T47D (cell line): ENCODE measurements around the gene FAM168B.
"Not testable (repeated sequence)": the region's sequence is repeated elsewhere in the genome, so short reads cannot be mapped to it uniquely, and the experiment has no call there.

ENCODE experiments used
- DNase-seq, 2 experiments: peaks; one replicate each; pipeline versions ENCODE4 v3.0.0 to v3.0.0-alpha.2; 2011 to 2012; ENCODE audit warnings: low read depth in 1 of 2, low spot score in 1 of 2
- JUND ChIP-seq: IDR thresholded peaks from 2 replicates; pipeline ENCODE4 v1.6.1; 2012; ENCODE audit warnings: low read depth
- in situ Hi-C: cut with HindIII; loops from 2 replicates; pipeline ENCODE4 v1.10.0; 2016; ENCODE audit warnings: low sequenced_read_pairs, low pct_unique_long_range_greater_than_20kb

The FAM168B gene

DNA sequence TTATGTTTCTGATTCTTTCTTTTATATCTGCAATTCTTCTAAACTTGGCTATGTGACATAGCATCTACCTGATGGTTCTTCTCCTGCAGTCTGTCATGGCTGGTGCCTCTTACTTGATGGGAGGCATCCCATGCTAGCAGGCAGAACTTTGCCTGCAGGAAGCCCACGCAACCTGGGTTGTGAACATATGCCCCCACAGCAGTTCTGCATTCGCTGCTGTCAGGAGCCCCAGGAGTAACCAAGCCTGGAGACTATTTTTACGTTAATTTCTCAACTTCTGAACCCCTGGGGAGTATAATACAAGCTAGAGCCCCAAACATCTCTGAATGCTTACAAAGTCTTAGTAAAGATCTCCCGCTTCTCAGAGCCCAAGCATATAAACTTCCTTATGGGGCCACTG lies 12.1 kb downstream of the FAM168B start:
- no peak for DNase-seq
- in situ Hi-C loops: no loop called here
- no peak for TF ChIP-seq JUND

DNA sequence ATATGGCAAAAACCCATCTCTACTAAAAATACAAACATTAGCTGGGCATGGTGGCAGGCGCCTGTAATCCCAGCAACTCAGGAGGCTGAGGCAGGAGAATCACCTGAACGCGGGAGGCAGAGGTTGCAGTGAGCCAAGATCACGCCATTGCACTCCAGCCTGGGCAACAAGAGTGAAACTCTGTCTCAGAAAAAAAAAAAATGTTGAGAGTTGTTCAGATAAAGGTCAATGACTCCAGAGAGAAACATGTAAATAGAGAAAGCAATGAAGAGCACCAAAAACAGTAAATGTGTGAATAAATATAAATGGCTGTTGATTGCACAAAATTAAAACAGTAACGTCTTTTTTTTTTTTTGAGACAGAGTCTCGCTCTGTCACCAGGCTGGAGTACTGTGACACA lies 13.3 kb downstream of the FAM168B start:
- DNase-seq, in situ Hi-C loops: not testable (repeated sequence)

- in situ Hi-C loops: no loop called here
- no peak for TF ChIP-seq JUND
These were observed 15.3 kb downstream of the FAM168B start for GRCh38 chr2:131077966-131078365.

GRCh38 chr2:131077182-131077846 lies 15.9 kb downstream of the FAM168B start:
- in situ Hi-C loops: no loop called here
- DNase-seq: no peak
- TF ChIP-seq JUND: no peak

More at GRCh38 chr2:131077966-131078365, 15.3 kb downstream of the FAM168B start:
- DNase-seq: no peak

DNA sequence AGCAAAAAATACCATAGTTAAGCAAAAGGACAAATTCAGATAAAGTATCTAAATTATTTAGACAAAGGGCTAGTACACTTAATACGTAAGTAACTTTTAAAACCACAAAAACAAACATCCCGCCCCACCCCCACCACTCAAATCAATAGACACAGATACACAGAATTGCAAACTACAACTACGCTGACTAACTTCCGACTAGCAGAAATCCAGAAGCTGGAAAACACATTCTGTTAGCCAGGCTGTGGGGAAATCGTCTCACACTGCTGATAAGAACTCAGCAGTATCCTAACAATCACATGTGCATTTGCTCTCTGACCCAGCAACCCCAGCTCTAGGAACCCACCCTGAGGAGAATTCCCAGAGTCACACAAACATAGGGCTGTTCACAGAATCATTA lies 16.6 kb downstream of the FAM168B start:
- DNase-seq: no peak
- TF ChIP-seq JUND: no peak
- in situ Hi-C loops: no loop called here

GRCh38 chr2:131075578-131075977 lies 17.7 kb downstream of the FAM168B start:
- DNase-seq, in situ Hi-C loops: not testable (repeated sequence)

- in situ Hi-C loops, DNase-seq: not testable (repeated sequence)
These were observed 25.1 kb downstream of the FAM168B start for GRCh38 chr2:131068172-131068571.

- DNase-seq: peak in 1 of 2 experiments; percentile 4
- no peak for TF ChIP-seq JUND
- in situ Hi-C loops: no loop called here
These were observed 25.7 kb downstream of the FAM168B start for GRCh38 chr2:131067465-131068125.

DNA sequence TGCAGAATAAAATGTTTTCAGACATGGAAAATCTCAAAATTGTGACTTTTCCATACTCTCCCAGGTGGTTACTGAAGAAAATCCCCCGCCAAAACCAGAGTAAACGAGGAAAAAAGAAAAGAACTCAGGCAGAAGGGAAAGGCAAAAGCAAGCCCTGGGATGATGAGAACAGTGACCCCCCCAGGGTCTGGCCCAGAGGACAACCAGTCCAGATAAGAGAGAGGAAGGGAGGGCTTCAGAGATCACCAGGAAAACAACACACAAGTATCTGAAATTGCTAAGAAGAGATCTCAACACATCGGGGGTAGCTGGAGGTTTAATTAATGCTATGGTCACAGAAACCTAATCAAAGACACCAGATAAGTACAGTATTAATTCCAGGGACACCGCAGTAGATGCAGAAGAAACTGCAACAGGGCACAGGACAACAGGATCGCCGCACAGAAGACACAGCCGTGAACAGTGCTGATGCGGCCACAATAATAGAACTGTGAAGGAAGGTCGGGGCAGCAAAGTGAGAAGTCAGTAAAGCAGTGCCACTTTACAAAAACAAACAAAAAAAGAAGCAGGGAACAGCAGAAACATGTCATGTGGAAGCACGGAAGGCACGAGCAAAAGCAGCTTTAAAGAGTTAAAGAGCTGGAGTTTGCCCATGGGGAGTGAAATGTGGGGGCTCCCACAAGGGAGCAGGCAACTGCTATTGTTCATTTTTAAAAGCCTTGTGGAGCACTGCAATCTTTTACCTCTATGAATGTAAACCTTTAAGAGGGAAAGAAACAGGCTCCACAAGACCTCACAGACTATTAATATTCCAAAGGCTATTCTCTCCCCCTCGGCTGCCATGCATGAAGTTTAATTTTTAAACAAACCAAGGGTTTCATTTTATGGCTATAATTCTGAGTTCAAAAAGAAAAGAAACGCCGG lies 28.4 kb downstream of the FAM168B start:
- no peak for DNase-seq
- in situ Hi-C loops: no loop called here
- no peak for TF ChIP-seq JUND

DNA sequence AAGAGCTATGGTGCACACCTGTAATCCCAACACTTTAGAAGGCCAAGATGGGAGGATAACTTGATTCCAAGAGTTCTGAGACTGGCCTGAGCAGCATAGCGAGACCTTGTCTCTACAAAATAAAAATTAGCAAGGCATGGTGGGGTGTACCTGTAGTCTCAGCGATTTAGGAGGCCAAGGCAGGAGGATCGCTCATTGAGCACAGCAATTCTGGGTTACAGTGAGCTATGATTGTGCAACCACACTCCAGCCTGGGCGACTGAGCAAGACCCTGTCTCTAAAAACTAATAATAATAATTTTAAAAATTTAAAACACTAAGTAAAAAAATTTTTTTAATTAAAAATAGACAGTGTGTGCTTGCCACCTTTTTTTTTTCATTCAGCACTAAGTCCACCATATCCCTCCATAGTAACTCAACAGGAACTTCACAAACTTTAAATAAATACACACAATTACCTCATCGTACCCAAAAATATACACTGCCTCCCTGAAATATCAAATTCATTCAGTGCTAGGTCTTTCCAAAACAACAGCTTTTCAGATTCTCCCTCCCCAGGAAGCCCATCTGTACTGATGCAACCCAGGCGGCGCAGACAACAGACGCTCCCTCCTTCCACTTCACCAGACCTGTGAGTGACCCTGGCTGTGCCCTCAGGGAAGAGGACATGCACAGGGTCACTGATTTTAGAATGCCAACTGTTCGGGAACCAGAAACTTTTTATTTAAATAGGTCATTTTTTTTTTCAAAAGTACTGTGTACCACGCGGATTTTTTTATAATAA lies 29.6 kb downstream of the FAM168B start:
- DNase-seq: no peak
- TF ChIP-seq JUND: no peak
- in situ Hi-C loops: no loop called here

DNA sequence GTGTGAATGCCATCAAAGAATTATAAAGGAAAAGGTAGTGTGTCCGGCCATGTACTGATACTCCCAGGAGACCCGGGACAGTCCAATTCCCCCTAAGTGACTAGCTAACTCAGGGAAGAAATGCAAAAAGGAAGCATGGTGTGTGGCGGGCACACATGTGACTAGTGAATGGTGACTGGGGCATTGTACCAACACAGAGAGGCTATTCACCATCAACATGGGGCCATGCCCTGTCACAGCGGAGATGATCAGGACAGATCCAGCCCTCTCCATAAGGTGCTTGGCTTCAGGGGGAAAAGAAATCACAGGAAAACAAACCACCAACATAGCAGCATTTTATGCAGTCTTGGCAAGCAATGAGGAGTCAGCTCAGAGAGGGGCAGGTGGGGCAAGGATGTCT lies 34.3 kb downstream of the FAM168B start:
- in situ Hi-C loops: no loop called here
- no peak for DNase-seq
- TF ChIP-seq JUND: no peak

DNA sequence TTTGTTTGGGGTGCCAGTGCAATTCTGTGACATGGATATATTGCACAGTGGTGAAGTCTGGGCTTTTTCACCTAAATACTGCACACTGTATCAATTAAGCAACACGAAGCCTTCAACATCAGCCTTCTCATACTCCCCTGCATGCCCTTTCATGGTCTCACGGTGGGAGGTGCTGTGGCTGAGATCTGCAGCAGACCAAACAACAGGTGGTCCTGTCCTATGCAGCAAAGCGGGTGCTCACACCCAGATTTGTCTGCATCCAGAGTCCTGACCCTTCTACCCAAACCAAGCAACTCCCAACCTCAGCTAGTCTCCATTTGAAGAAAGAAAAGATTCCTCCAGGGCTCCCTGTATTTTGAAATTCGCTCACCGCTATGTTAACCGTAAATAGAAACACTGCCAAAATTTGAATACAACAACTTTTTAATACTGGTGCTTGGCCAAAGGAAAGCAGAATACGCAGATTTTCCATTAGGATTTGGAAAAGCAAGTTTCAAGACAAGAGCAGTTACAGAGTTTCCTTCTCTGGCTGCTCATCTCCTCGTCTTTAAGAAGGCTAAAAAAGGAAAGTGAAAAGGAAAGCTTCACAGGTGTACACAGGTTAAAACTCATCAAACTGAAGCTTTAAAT lies 34.9 kb downstream of the FAM168B start:
- DNase-seq: no peak
- TF ChIP-seq JUND: no peak
- in situ Hi-C loops: no loop called here
